Hematopoietic multipotent progenitor cell treated with erythropoietin and hydrocortisone succinate and interleukin-3 and kit ligand, for 17 days (in vitro differentiated cells): Measurements from ENCODE around the gene FTH1.
"Not testable (repeated sequence)": the region's sequence is repeated elsewhere in the genome, so short reads cannot be mapped to it uniquely, and the experiment has no call there.

Experiments used
- DNase-seq: peaks from one replicate; pipeline ENCODE4 v3.0.0-alpha.2; 2015; ENCODE audit warnings: low spot score

Gene FTH1

DNA sequence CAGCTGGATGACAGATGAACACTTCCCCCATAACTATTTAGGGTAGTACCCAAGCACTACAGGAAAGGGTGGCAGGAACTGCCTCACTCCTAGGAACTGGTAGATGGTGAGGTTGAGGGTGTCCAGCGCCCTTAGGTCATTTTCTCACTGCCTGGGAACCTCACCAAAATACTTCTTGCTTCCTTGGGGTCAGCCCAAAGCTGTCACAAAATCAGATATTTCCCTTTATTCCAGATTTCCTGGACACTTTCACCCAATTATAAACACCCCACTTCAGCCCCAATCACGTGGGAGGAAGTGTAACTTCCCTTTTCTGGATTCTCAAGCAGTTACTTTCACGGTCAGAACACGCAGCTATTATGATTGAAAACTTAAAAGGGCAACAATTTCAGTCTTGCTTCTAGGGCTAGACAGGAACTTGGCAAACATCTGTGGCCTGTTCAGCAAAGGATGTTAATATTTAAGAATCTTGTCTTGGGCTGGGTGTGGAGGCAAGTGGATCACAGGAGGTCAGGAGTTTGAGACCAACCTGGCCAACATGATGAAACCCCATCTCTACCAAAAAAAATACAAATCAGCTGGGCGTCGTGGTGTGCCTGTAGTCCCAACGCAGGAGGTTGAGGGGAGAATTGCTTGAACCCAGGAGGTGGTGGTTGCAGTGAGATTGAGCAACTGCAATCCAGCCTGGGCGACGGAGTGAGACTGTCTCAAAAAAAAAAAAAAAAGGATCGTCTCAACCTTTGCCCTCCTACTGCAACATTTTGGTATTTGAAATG, 4.0 kb downstream of the FTH1 start:
- peak; percentile 78 for DNase-seq

DNA sequence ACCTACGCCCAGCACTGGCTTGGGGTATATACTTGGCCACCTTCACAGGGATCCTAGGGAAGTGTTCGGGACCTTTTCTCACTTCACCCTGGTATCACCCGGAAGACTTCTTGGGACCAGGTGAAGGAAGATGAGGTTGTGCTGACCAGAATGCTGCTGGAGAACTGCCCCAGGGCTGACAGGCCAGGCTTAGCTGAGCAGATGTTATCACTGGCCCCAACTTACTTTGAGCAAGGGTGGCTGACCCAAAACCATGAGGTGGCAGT, 4.5 kb downstream of the FTH1 start:
- DNase-seq = no peak

DNA sequence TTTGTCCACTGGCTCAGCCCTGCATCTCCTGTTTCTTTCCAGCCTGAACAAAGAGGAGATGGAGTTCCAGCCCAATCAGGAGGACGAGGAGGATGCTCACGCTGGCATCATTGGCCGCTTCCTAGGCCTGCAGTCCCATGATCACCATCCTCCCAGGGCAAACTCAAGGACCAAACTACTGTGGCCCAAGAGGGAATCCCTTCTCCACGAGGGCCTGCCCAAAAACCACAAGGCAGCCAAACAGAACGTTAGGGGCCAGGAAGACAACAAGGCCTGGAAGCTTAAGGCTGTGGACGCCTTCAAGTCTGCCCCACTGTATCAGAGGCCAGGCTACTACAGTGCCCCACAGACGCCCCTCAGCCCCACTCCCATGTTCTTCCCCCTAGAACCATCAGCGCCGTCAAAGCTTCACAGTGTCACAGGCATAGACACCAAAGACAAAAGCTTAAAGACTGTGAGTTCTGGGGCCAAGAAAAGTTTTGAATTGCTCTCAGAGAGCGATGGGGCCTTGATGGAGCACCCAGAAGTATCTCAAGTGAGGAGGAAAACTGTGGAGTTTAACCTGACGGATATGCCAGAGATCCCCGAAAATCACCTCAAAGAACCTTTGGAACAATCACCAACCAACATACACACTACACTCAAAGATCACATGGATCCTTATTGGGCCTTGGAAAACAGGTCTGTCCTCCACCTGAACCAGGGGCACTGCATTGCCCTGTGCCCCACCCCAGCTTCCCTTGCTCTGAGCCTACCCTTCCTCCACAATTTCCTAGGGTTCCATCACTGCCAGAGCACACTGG, 5.0 kb downstream of the FTH1 start:
- DNase-seq = peak; percentile 37

DNA sequence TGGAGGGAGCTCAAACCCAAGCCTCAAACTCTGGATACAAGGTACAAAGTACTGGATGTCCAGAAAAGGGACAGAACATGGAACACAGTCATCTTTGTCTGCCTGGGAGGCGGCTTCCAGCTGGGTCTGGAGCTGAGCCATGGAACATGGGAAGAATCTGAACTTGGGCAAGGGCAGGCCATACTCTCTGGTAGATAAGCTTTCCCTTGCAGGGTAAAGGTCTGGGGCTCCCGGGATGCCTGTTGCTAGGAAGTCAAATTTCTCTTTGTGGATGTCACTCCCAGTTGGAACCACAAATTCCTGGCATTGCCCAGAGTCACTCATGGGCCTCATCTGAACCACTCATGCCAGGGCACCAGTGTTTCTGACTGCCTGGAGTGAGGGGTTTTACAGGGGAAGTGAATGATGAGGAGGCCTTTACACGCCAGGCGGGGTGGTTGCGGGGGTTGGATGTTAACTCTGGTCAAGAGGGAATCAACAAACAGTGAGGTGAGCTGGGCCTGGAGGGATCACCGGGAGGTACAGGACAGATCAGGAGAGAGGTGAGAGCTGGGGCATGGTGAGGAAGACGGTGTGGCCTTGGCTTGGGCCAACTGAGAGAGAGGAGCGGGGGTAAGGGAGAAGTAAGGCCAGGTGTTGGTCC, 5.7 kb downstream of the FTH1 start:
- peak; percentile 39 for DNase-seq

DNA sequence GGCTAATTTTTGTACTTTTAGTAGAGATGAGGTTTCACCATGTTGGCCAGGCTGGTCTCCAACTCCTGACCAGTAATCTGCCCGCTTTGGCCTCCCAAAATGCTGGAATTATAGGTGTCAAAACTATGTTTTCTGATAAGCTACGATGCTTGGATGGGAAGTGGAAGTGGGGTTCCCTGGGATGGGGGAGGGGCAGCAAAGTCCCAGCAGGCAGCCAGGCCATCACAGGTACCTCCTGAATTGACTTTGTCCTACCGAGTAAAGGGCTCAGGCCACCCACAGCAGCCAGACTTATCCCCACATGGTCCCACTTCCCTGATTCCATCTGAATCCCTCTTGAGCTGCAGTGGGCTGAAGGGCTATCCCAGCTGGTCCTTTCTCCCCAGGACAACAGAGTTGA, 6.9 kb downstream of the FTH1 start:
- DNase-seq = no peak

DNA sequence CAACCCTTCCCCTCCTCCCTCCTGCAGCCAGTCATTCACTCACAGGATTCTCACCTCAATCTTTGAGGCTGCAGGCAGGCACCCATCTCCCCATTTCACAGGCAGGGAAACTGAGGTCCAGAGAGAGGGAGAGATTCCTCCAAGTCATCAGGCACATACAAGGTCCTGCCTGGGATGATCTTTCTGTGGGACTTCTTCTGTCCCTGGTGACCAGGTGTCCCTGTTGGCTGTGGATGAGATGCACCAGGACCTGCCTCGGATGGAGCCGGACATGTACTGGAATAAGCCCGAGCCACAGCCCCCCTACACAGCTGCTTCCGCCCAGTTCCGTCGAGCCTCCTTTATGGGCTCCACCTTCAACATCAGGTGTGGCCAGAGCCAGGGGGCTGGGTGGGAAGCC, 7.8 kb downstream of the FTH1 start:
- DNase-seq = no peak

DNA sequence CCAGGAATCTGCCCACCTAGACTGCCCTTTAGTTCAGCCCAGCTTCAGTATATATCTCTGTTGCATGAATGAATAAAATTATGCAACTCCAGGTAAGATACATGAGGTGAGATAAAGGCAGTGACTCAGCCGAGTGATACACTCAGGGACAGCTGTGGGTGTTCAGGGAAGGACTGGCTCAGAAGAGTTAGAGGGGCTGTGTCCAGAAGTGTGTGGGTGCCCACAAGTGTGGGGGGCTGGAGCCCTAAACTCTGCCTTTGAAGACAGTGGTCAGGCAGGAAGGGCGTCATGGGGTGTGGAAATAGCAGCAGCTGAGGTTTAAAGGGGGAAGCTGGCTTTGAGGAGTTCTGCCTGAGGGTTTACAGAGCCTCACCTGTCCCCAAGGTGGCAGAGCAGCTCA, 8.3 kb downstream of the FTH1 start:
- peak; percentile 63 for DNase-seq

DNA sequence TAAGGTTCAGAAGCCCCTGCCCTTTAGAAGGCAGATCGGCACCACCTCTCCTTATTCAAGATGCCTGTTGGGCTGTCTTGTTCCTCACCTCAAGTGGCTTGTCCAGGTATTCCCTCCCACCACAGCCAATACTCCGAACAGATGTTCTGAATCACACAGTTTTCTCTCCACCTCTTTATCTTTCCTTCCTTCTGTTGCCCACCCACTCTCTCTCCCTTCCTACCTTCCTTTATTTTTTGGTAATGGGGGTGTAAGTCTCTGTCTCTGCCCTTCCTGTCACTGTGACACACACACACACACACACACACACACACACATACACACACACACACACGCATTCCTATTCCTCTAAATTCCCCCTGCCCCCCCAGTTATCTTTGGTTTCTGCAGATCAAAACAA, 8.8 kb downstream of the FTH1 start:
- DNase-seq = no peak

DNA sequence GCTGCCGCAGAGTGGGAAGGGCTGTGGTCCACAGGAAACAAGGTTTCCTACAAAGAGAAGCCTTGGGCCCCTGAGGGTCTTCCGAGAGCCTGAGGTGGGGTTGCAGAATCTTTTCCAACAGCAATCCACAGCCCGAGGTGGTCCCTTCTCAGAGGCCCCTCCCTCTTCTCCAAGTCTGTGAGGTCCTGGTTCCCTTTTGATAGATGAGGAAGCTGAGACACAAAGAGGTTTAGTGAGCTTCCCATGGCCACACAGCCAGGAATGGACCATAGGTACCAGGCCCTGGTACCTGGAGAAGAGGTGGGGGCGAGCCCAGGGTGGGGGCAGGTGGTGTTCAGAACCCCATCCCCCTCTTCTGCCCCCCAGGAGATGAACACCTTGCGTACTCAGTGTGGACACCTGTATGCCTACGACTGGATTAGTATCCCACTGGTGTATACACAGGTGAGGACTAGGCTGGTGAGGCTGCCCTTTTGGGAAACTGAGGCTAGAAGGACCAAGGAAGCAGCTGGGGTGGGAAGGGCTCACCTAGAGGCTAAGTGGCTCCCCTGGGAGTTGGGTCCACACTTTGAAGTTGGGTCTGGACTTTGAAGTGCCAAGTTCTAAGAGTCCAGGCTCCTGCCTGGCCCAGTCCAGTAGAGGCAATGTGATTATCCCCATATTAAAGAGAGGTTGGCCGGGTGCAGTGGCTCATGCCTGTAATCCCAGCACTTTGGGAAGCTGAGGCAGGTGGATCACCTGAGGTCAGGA, 10.2 kb downstream of the FTH1 start:
- DNase-seq = no peak

DNA sequence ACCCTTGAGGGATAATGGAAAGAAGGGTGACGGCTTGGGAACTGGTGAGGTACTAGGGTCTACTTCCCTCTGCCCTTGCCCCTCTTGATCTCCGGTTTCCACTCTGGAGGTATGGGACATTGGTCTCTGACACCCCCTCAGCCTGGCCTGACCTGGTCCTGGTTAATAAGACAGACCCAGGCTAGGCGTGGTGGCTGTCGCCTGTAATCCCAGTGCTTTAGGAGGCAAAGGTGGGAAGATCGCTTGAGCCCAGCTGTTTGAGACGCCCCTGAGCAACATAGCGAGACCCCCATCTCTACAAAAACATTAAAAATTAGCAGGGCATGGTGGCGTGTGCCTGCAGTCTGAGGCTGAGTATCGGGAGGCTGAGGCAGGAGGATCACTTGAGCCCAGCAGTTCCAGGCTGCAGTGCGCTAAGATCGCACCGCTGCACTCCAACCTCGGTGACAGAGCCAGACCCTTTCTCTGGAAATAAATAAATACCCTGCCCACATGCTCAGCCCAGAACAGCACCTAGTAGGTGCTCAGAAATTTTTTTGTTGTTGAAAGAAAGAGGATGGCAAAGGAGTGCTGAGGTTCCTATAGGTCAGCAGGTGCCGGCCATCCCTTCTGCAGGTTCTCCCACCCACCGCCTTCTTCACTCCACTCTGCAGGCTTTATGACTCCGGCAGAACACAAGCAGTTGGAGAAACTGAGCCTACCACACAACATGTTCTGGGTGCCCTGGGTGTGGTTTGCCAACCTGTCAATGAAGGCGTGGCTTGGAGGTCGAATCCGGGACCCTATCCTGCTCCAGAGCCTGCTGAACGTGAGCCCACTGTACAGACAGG, 11.0 kb downstream of the FTH1 start:
- DNase-seq = no peak

DNA sequence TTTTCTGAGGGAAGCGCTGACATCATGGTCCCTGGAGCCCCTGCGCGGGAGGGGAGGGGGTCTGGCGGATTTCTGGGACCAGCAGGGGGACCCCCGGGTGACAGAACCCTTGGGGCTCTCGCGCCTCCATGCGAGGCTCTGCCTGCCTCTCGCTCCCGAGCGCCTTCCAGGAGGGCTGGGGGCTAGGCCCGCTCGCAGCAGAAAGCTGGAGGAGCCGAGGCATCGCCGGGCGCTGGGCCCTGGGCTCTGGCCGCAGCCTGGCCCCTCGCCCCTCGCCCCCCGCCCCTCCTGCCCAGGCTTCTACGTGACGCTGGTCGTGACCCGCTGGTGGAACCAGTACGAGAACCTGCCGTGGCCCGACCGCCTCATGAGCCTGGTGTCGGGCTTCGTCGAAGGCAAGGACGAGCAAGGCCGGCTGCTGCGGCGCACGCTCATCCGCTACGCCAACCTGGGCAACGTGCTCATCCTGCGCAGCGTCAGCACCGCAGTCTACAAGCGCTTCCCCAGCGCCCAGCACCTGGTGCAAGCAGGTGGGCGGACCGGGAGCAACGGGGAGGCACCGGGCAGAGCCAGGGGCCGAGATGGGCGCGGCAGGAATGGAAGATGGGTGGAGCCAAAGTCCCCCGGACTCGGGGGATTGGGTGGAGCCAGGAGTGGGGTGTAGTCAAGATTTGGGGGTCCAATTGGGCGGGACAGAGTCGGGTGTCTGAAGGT, 11.9 kb downstream of the FTH1 start:
- peak; percentile 67 for DNase-seq

DNA sequence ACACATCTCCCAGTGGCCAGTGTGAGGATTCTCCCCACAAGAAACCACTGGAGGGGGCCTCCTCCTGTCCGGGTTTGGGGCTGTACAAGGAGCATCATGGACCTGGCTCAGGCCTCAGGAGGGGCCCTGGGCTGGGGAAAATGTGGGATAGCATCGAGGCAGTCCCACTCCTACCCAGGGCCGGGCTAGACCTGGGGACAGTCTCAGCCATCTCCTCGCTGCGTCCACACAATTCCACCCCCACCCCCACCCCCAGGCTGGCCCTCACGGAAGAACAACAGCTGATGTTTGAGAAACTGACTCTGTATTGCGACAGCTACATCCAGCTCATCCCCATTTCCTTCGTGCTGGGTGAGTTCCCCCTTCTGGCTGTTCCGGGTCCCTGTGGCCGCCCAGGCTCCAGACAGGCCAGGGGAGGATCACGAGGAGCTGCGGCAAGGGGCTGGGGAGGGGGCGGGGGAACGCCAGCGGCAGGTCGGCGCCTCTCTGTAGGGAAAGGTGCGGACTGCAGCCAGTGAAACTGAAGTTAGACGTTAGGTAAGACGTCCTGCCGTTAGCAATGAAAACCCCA, 12.5 kb downstream of the FTH1 start:
- no peak for DNase-seq

DNA sequence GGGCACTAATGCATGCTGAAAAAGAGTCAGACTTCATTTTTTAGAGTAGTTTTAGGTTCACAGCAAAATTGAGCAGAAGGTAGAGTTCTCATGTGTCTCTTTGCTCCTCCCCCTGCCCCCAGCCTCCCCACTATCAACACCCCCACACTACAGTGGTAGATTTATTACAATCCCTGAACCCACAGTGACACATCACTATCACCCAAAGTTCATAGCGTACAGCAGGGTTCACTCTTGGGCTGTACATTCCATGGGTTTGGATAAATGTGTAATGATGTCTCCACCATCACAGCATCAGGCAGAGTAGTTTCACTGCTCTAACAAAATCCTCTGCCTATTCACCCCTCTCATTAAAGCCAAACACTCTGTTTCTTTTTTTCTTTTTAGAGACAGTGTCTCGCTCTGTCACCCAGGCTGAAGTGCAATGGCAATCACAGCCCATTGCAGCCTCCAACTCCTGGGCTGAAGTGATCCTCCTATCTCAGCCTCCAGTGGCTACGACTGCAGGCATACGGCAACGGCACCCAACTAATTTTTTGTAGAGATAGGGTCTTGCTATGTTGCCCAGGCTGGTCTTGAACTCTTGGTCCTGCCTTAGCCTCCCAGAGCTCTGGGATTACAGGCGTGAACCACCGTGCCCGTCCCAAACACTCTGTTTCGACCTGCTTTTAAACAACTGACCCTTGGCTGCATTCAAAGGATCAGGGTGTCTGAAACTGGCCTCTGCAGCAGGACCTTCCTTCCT, 13.2 kb downstream of the FTH1 start:
- DNase-seq = peak; percentile 70

DNA sequence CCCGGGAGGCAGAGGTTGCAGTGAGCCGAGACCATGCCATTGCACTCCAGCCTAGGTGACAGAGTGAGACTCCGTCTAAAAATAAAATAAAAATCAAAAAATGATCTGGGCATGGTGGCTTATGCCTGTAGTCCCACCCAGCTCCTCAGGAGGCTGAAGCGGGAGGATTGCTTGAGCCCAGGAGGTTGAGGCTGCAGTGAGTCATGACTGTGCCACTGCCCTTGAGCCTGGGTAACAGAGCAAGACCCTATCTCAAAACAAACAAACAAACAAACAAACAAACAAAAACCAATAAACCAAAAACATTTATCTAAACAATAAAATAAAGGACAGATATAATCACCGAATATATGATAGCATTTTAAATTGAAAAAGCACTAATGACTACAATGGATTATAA, 13.8 kb downstream of the FTH1 start:
- not testable (repeated sequence) for DNase-seq

DNA sequence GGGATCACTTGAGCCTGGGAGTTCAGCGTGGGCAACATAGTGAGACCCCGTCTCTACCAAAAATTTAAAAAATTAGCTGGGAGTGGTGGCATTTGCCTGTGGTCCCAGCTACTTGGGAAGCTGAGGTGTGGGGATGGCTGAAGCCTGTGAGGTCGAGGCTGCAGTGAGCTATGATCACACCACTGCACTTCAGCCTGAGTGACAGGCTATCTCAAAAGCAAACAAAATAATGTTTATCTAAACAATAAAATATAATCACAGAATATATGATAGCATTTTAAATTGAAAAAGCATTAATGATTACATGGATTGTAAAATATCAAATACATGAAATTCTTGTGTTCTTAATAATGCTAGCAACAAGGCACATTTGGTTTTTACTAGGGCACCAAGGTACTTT, 14.6 kb downstream of the FTH1 start:
- DNase-seq = no peak

DNA sequence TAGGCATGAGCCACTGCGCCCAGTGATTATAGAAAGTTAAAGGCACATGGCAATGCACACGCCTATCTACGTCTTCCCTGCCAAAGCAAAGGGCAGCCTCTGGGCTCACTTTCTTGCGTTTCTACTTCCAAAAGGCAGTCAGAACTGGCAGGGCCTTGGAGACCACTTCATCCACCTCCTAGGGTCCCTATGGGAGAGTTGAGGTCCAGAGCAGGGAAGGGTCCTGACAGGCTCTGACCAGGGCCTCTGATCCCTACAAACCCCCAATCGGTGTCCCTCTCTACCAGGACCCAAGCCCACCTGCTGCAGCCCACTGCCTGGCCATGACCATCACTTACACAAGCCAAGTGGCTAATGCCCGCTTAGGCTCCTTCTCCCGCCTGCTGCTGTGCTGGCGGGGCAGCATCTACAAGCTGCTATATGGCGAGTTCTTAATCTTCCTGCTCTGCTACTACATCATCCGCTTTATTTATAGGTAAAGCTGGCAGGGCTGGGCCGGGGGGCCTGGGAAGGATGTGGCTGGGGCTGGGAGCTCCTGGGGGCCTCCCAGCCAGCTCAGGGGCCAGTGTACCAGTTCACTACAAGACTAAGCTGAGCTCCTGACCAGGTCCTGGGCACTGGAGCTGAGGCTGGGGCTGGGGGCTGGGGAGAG, 15.8 kb downstream of the FTH1 start:
- no peak for DNase-seq

DNA sequence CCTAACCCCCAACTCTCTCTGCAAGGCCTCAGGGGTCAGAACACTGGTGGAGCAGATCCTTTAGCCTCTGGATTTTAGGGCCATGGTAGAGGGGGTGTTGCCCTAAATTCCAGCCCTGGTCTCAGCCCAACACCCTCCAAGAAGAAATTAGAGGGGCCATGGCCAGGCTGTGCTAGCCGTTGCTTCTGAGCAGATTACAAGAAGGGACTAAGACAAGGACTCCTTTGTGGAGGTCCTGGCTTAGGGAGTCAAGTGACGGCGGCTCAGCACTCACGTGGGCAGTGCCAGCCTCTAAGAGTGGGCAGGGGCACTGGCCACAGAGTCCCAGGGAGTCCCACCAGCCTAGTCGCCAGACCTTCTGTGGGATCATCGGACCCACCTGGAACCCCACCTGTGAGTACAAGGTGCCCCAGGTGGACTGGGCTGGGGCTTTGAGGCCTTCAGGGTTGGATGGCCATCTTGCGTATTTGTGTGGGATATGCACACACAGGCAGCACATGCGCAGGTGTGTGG, 17.3 kb downstream of the FTH1 start, which contains the start of gene BEST1:
Gene BEST1, plus strand, starts transcription at position 317 of the 513 bp plus-strand sequence. CDS start 1,456 bp downstream, outside the sequence.
- DNase-seq = no peak

DNA sequence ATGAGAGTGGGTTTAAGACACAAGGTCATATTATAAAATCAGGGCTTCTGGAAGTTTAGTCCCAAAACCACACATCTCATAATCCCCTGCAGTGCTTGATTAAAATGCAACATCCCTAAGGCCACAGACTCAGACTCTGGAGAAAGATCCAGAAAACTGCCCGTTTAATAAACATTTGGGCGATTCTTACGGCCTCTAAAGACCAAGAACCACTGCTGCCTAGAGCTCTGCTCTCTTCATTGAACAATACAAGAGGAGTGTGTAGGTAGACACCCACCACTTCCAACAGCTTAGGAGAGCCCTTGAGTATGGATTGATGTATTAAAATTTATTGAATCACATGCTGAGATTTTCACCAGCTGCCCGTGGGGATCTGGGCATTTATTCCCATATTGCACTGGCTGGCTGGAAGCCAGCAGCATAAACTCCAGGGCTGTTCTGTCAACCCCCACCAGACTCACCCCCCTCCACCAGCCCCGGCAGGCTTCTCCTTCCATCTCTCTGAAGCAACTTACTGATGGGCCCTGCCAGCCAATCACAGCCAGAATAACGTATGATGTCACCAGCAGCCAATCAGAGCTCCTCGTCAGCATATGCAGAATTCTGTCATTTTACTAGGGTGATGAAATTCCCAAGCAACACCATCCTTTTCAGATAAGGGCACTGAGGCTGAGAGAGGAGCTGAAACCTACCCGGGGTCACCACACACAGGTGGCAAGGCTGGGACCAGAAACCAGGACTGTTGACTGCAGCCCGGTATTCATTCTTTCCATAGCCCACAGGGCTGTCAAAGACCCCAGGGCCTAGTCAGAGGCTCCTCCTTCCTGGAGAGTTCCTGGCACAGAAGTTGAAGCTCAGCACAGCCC, 18.0 kb downstream of the FTH1 start:
- DNase-seq = peak; percentile 90
